Keratinocyte (primary cell): ENCODE results near the gene F8A1. TPM values are rescaled to one million over a fixed set of nuclear protein-coding genes. Genes with fewer than 3 reads are reported as not detected.

Experiments used
- polyA plus RNA-seq, 5 experiments: library from polyadenylated mRNA; depleted of rRNA in 3 of 5; stranded (reverse) in 3 of 5; stranded (forward) in 1 of 5; unstranded in 1 of 5; fragments of >200 nt; gene quantifications; 1 replicate in 1 of 5; 2 replicates in 3 of 5; 3 replicates in 1 of 5; pipeline versions ENCODE4 v1.2.1 to v1.2.3, GENCODE V29; 2011 to 2012; ENCODE audit warnings: missing spikeins in 2 of 5, low read depth in 1 of 5, low replicate concordance in 1 of 5
- small RNA-seq, 3 experiments: library from RNA; depleted of rRNA; stranded (forward); fragments of <200 nt; gene quantifications; one replicate each; pipeline ENCODE3, GENCODE V24; 2012; ENCODE audit warnings: low read depth in 3 of 3, low replicate concordance in 1 of 3; ENCODE audit not compliant: insufficient read length in 3 of 3

F8A1 gene
- polyA plus RNA-seq, 1 donor (not counting 4 experiments of a cell fraction or from before 2014, with no cell fraction given) = 3.5 TPM

Small RNAs within 50 kb of the gene (small RNA-seq; reads per million reads assigned to genes)
- gene MIR1184-1 = 0 reads per million in 3 experiments

Other genes starting within 250 kb of the F8A1 start
- gene CTAG2, start 232.8 kb upstream of the F8A1 start, polyA plus RNA-seq = not detected in 3 replicates
- 0.10 to 0.33 TPM (median 0.18 TPM) in 3 replicates for gene GAB3, start 135.3 kb upstream of the F8A1 start, polyA plus RNA-seq
- 42.3 to 98.6 TPM (median 80.7 TPM) in 3 replicates for gene DKC1, start 123.5 kb upstream of the F8A1 start, polyA plus RNA-seq
- 2.3 to 7.4 TPM (median 4.9 TPM) in 3 replicates for gene MPP1, start 80.9 kb upstream of the F8A1 start, polyA plus RNA-seq
- not detected in 3 replicates for gene SMIM9, start 51.7 kb upstream of the F8A1 start, polyA plus RNA-seq
- gene F8, start 136.4 kb downstream of the F8A1 start, polyA plus RNA-seq = 1.0 to 1.5 TPM (median 1.3 TPM) in 3 replicates
- 83.8 to 98.1 TPM (median 93.9 TPM) in 3 replicates for gene FUNDC2, start 140.5 kb downstream of the F8A1 start, polyA plus RNA-seq
- gene CMC4, start 184.8 kb downstream of the F8A1 start, polyA plus RNA-seq = 9.1 to 10.1 TPM (median 9.8 TPM) in 3 replicates
- gene MTCP1, start 184.8 kb downstream of the F8A1 start, polyA plus RNA-seq = 4.7 to 20.2 TPM (median 5.0 TPM) in 3 replicates
- 18.5 to 25.5 TPM (median 24.8 TPM) in 3 replicates for gene BRCC3, start 185.2 kb downstream of the F8A1 start, polyA plus RNA-seq